Ovary (tissue), 9 donors: Measurements from ENCODE around the gene SLC19A1. TPM values are rescaled to one million over a fixed set of nuclear protein-coding genes. Genes with fewer than 3 reads are reported as not detected.
A peak's percentile ranks its signal among the peaks of the same experiment; 100 is the strongest.

Experiments
- DNase-seq, 5 donors: peaks; one replicate each; pipeline ENCODE4 v3.0.0-alpha.2; 2019 to 2020
- H3K27ac ChIP-seq, 2 donors: fragments of 200-600 bp; one replicate each; pipeline versions ENCODE4 v1.5.1 to v1.8.0; 2019 to 2022
- H3K27me3 ChIP-seq: fragments of 200-600 bp; one replicate; pipeline ENCODE4 v1.8.0; 2022
- H3K36me3 ChIP-seq: fragments of 200-600 bp; sonication (generic); one replicate; pipeline ENCODE4 v1.5.1; 2019
- H3K4me1 ChIP-seq: one replicate; pipeline ENCODE4 v1.8.1; 2013; ENCODE audit warnings: mild to moderate bottlenecking, moderate library complexity; ENCODE audit not compliant: insufficient read depth
- H3K4me3 ChIP-seq: fragments of 200-600 bp; sonication (generic); one replicate; pipeline ENCODE4 v1.5.1; 2017
- H3K9me3 ChIP-seq, 2 donors: fragments of 200-600 bp in 1 of 2; sonication (generic) in 1 of 2; one replicate each; pipeline versions ENCODE4 v1.5.1 to v1.8.1; 2013 to 2019; ENCODE audit warnings: mild to moderate bottlenecking in 1 of 2, moderate library complexity in 1 of 2
- EP300 ChIP-seq: sonication (generic); formaldehyde crosslinking; IDR thresholded peaks from one replicate; pipeline ENCODE4 v1.6.1; 2017; ENCODE audit warnings: antibody characterized with exemption
- POLR2A ChIP-seq: fragments of 450-650 bp; IDR thresholded peaks from one replicate; pipeline ENCODE4 v1.6.1; 2017; ENCODE audit warnings: antibody characterized with exemption, mild to moderate bottlenecking, moderate library complexity
- WGBS, 3 donors: extraction: QIAGEN DNeasy Blood & Tissue Kit in 1 of 3; methylation state at CpG; one replicate each; pipeline versions ENCODE4 v1.1.5 to v1.1.7; 2013 to 2017; 5-methylcytosine and 5-hydroxymethylcytosine counted together
- intact Hi-C, 4 donors: fragments of 100-400 bp; cut with DNase I; formaldehyde crosslinking; loops; one replicate each; pipeline versions ENCODE4 v1.11.0 to v1.15.1; 2022 to 2023
- polyA plus RNA-seq, 2 donors: library from polyadenylated mRNA; stranded (reverse); fragments of 200-250 nt in 1 of 2; fragments of 350-450 nt in 1 of 2; fragmentation: Illumina TruSeq in 1 of 2; extraction: RNeasy Lipid Tissue Mini Kit (QIAGEN cat#74804) in 1 of 2; gene quantifications; one replicate each; pipeline ENCODE4 v1.2.3, GENCODE V29; 2013 to 2014
- total RNA-seq, 7 donors: library from RNA; depleted of rRNA in 2 of 7; stranded (reverse); fragments of >200 nt in 2 of 7; fragmentation: NEBNext Ultra II Directional in 3 of 7; extraction: Animal tissue kit (Norgen Biotek cat#: 25700) in 3 of 7; gene quantifications; one replicate each; pipeline versions ENCODE4 v1.1.0 to v1.2.4, GENCODE V29; 2016 to 2023
- TF ChIP-seq, protein P1 (sequence below), 3 donors: fragments of 450-650 bp in 2 of 3; fragments of 200-600 bp in 1 of 3; IDR thresholded peaks; one replicate each; pipeline versions ENCODE4 v1.5.1 to v1.8.0; 2016 to 2022; ENCODE audit warnings: antibody characterized with exemption in 3 of 3, mild to moderate bottlenecking in 1 of 3
- donor health status: DM: no; HTN: no; CAD: no; lungs with moderate emphysema.
- donor health status: DM: no; HTN: no; CAD: no.
- donor health status: Bipolar disorder and iron deficiency.
- donor health status: DM: yes; HTN: yes; CAD: no.
- donor health status: DM: no; HTN: no; CAD: no.
- donor health status: DM: yes; HTN: yes; CAD: no.

SLC19A1 gene
- total and polyA plus RNA-seq, 9 donors = 0.88 to 18.2 (median 8.1) TPM

GRCh38 chr21:45584786-45585185 lies 42.5 kb upstream of the SLC19A1 start:
- no peak for DNase-seq
- 72 to 81% (median 80%) methylated on average over 4 of the region's 4 CpGs for WGBS, 3 donors
- Histone ChIP-seq H3K27me3 (no peaks in the 10 kb centered on the region), H3K36me3 (no peaks in the 10 kb centered on the region), H3K9me3 (no peaks in the 10 kb centered on the region), H3K4me3 (no peak overlapping the region), H3K4me1 (no peaks in the 10 kb centered on the region), H3K27ac (no peak overlapping the region)
- TF ChIP-seq, protein P1, sequence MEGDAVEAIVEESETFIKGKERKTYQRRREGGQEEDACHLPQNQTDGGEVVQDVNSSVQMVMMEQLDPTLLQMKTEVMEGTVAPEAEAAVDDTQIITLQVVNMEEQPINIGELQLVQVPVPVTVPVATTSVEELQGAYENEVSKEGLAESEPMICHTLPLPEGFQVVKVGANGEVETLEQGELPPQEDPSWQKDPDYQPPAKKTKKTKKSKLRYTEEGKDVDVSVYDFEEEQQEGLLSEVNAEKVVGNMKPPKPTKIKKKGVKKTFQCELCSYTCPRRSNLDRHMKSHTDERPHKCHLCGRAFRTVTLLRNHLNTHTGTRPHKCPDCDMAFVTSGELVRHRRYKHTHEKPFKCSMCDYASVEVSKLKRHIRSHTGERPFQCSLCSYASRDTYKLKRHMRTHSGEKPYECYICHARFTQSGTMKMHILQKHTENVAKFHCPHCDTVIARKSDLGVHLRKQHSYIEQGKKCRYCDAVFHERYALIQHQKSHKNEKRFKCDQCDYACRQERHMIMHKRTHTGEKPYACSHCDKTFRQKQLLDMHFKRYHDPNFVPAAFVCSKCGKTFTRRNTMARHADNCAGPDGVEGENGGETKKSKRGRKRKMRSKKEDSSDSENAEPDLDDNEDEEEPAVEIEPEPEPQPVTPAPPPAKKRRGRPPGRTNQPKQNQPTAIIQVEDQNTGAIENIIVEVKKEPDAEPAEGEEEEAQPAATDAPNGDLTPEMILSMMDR (IDR thresholded peaks at IDR 0.05) = no peak
- TF ChIP-seq EP300 = no peak
- TF ChIP-seq POLR2A = no peak
- intact Hi-C loops = loop anchor here in 1 of 4 donors (5.0 kb wide), 1 partner anchor 647 kb away; no protein-coding TSS in a partner anchor

- DNase-seq = no peak
- no peaks in the 10 kb centered on the region for H3K27me3 ChIP-seq
- intact Hi-C loops = loop anchor here in 1 of 4 donors (5.0 kb wide), 1 partner anchor 647 kb away; no protein-coding TSS in a partner anchor
- H3K9me3 ChIP-seq = no peaks in the 10 kb centered on the region
- H3K36me3 ChIP-seq = no peaks in the 10 kb centered on the region
- TF ChIP-seq, protein P1 (IDR thresholded peaks at IDR 0.05) = no peak
- TF ChIP-seq EP300 = no peak
- no peak for TF ChIP-seq POLR2A
- no peaks in the 10 kb centered on the region for H3K4me1 ChIP-seq
- no peak overlapping the region for H3K4me3 ChIP-seq
- WGBS, 3 donors = 83 to 85% (median 84%) methylated on average over 10 of the region's 10 CpGs
- H3K27ac ChIP-seq = no peak overlapping the region
Observed at GRCh38 chr21:45583831-45584509, 41.7 kb upstream of the SLC19A1 start.

GRCh38 chr21:45582128-45582527 lies 39.9 kb upstream of the SLC19A1 start:
- WGBS, 3 donors = 84 to 93% (median 88%) methylated on average over 5 of the region's 5 CpGs
- no peaks in the 10 kb centered on the region for H3K9me3 ChIP-seq
- no peak overlapping the region for H3K27ac ChIP-seq
- no peaks in the 10 kb centered on the region for H3K27me3 ChIP-seq
- intact Hi-C loops = loop anchor here in 1 of 4 donors (5.0 kb wide), 1 partner anchor 645 kb away; no protein-coding TSS in a partner anchor
- no peak overlapping the region for H3K4me3 ChIP-seq
- no peaks in the 10 kb centered on the region for H3K4me1 ChIP-seq
- TF ChIP-seq EP300 = no peak
- TF ChIP-seq, protein P1 (IDR thresholded peaks at IDR 0.05) = no peak
- no peak for TF ChIP-seq POLR2A
- H3K36me3 ChIP-seq = no peaks in the 10 kb centered on the region
- peak in 1 of 5 donors; percentile 2 for DNase-seq

DNA sequence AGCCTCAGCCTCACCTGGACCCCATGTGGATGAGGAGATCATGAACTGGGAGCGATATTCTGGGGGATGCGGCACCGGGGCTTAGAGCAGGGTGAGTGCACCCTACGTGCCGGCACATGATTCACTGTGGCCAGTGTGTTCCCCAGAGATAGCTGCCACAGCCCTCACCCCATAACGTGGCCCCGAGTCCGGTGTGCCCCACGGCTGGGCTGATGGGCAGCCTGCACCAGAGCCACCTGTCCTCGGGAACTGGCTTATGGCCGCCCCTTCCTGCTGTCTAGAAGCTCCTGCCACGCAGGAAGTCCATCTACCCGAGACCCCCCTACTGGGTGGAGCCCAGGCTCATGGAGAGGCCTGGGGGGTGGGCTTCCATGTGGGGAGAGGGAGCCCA lies 39.1 kb upstream of the SLC19A1 start:
- no peaks in the 10 kb centered on the region for H3K36me3 ChIP-seq
- H3K9me3 ChIP-seq = no peaks in the 10 kb centered on the region
- no peak for DNase-seq
- no peak overlapping the region for H3K4me3 ChIP-seq
- TF ChIP-seq, protein P1 (IDR thresholded peaks at IDR 0.05) = no peak
- TF ChIP-seq POLR2A (no peak), EP300 (no peak)
- intact Hi-C loops = loop anchor here in 1 of 4 donors (5.0 kb wide), 1 partner anchor 644 kb away; no protein-coding TSS in a partner anchor
- WGBS, 3 donors = 83 to 87% (median 86%) methylated on average over 13 of the region's 13 CpGs
- H3K4me1 ChIP-seq = no peaks in the 10 kb centered on the region
- no peak overlapping the region for H3K27ac ChIP-seq
- no peaks in the 10 kb centered on the region for H3K27me3 ChIP-seq
